Superior temporal gyrus (tissue), 1 donor: ENCODE data around the gene CASP9.
"Not testable (repeated sequence)": the region's sequence is repeated elsewhere in the genome, so short reads cannot be mapped to it uniquely, and the experiment has no call there.

Source experiments
- DNase-seq: peaks from one replicate; pipeline ENCODE4 v3.0.0-alpha.2; 2016; ENCODE audit errors: extremely low spot score

CASP9 gene

GRCh38 chr1:15500184-15501178, 23.5 kb downstream of the CASP9 start:
- DNase-seq: no peak

GRCh38 chr1:15493869-15494390, 30.1 kb downstream of the CASP9 start:
- DNase-seq: no peak

DNA sequence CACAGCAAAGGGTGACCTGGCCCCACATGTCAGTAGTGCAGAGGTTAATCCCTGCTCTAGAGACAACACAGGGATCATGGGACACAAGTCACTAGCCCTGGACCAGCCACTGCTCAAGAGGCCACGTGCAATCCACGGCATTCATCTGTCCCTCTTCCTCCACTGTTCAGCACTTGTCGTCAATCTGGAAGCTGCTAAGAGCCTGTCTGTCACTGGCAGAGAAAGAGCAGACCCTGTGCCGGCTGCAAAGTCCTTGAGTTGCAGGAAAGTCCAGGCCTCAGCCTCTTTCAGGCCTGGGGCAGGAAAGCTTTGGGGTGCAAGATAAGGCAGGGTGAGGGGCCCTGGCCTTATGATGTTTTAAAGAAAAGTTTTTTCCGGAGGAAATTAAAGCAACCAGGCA, 31.4 kb downstream of the CASP9 start:
- DNase-seq: no peak

GRCh38 chr1:15491010-15491409, 33.0 kb downstream of the CASP9 start:
- DNase-seq: not testable (repeated sequence)

DNA sequence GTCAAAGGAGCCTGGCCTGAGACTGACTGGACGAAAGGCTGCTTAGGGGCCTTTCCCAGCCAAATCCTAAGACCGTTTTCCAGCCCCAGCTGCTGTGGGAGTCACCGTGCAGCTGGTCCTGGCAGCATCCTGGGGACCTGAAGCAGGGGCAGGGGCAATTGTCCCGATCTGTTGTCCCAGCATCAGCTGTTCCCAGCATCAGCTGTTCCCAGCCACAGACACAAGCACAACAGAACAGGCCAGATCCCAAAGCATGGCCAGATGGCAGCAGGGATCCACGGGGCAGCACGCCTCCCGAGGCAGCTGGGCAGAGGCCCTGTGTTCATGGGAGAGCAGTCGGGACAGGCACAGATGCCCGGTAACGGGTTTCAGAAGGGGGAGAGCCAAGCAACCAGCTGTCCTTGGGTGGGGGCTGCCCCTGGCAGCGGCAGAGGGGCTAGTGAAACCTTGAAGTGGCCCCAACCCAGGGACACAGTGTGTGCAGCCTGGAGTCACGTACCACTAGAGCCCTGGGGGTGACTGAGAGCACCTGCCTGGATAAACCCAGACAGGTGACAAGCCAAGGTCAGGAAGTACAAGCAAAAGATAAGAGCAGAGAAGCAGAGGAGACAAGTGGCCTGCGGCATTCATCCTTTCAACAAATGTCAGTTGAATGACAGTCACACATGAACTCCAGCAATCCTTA, 34.8 kb downstream of the CASP9 start:
- DNase-seq: peak; percentile 20

- DNase-seq: no peak
Observed at GRCh38 chr1:15488371-15488770, 35.6 kb downstream of the CASP9 start.

- not testable (repeated sequence) for DNase-seq
Observed at GRCh38 chr1:15486844-15487610, 37.0 kb downstream of the CASP9 start.

- no peak for DNase-seq
Observed at GRCh38 chr1:15485636-15486035, 38.4 kb downstream of the CASP9 start.

- not testable (repeated sequence) for DNase-seq
Observed at GRCh38 chr1:15484443-15484842, 39.6 kb downstream of the CASP9 start.

- DNase-seq: no peak
Observed at GRCh38 chr1:15483971-15484370, 40.0 kb downstream of the CASP9 start.

DNA sequence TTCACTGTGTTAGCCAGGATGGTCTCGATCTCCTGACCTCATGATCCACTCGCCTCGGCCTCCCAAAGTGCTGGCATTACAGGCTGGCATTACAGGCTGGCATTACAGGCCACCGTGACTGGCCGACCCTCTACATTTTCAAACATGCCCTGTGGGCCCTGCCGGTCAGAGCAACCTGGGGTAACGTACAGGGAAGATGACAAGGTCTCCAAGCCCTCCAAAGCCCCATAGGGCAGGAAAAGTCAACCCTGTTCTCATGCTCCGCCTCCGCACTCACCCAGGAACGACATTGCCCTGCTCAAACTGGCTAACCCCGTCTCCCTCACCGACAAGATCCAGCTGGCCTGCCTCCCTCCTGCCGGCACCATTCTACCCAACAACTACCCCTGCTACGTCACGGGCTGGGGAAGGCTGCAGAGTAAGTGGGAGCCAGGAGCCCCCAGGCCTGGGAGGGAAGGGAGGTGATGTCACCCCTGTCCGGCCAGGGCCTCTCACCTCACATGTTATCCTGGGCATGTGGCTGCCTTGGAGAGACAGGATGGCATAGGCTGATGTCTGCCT, 41.0 kb downstream of the CASP9 start:
- not testable (repeated sequence) for DNase-seq

DNA sequence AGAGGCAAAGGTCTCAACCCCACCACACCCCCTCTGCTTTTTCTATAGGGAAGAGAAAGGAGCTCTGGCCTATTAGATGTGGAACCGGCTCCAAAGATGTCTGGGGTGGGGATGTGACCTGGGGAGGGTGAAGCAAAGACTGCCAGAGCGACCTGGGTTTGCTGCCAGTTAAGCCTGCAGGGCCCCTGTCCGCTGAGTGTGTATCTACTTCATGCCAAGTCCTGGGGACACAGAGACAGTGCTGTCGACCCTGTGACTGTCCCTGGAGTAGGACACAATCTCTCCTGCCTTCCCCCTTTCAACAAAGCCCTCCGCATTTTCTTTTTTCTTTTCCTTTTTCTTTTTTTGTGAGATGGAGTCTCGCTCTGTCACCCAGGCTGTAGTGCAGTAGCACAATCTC, 41.6 kb downstream of the CASP9 start:
- DNase-seq: not testable (repeated sequence)

DNA sequence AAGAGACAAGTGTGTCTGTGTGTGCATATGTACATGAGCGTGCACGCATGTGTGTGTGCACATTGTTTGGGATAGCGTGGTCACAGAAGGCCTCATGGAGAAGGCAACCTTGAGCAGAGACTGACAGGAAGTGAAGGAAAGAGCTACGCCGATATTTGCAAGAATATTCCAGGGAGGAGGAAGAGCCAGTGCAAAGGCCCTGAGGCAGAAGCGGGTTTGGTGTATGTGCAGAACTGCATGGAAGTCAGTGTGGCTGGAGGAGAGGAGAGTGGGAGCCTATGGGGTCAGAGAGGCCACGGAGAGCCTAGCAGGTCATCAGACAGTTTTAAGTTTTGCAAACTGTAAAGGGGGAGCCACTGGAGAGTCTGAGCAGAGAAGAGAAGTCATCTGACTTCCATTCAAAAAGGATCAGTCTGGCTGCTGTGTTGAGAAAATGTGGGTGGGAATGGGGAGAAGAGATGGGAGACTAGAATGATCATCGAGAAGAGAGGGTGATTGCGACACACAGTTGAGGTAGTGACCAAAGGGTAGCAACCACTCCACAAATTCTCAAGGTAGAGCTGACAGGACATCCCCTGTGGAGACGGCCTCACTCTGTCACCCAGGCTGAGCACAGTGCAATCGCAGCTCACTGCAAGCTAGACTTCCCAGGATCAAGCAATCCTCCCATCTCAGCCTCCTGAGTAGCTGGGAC, 44.2 kb downstream of the CASP9 start:
- DNase-seq: no peak

- no peak for DNase-seq
Observed at GRCh38 chr1:15477646-15478212, 46.3 kb downstream of the CASP9 start.

GRCh38 chr1:15476927-15477326, 47.1 kb downstream of the CASP9 start:
- no peak for DNase-seq

DNA sequence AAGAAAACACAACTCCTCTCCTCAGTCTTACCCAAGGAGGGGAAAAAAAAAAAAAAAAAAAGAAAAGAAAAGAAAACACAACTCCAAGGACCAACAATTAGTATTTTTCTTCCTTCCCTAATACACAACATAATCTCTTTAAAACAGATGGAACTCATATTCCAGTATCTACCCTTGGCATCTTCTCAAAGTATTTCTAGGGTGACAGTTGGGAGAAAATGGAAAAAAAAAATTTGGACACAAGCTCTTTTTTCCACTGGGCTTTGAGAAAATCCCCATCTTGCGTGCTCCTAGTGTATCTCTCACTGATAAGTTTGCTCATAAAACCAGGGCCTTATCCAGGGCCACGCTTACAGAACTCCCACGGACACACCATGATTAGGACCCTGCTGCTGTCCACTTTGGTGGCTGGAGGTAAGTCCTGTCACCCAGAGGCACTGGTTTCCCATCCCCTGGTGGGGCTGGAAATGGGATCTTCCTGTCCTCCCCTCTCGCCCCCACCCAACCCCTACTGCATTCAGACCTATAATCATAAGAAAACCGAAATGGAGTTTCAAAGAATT, 48.2 kb downstream of the CASP9 start, which contains the start of gene CELA2B:
Gene CELA2B (plus strand): TSS at position 353 of the 563 bp plus-strand sequence. CDS start 22 bp downstream, at position 375.
- no peak for DNase-seq

GRCh38 chr1:15472587-15472986, 51.4 kb downstream of the CASP9 start:
- no peak for DNase-seq

DNA sequence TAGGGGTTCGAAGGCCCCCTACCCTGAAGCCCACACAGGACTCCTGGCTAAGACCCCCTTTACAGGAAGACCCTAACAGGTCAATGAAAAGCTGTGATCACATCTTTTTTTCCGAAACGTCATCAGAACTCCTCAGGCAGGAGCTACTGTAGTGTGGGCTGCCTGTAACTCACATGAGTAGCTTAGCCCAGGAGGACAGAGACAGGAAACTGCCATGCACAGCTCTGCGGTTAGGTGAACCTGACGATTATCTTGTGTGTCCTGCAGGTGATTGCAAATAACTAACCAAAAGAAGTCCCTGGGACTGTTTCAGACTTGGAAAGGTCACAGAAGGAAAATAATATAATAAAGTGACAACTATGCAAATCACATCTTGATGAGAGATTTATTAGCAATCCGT, 52.3 kb downstream of the CASP9 start:
- not testable (repeated sequence) for DNase-seq

- not testable (repeated sequence) for DNase-seq
Observed at GRCh38 chr1:15471067-15471466, 52.9 kb downstream of the CASP9 start.
